Measurements from ENCODE around the gene TRHDE.
"Not testable (repeated sequence)": the region's sequence is repeated elsewhere in the genome, so short reads cannot be mapped to it uniquely, and the experiment has no call there.

The TRHDE gene

GRCh38 chr12:72448089-72448488 lies 175.9 kb downstream of the TRHDE start:
- DNase-seq = no peak

GRCh38 chr12:72448805-72449204 lies 176.6 kb downstream of the TRHDE start:
- no peak for DNase-seq

GRCh38 chr12:72453066-72453465 lies 180.9 kb downstream of the TRHDE start:
- no peak for DNase-seq

- no peak for DNase-seq
Measured at GRCh38 chr12:72453550-72453949, 181.4 kb downstream of the TRHDE start.

- DNase-seq = no peak
Measured at GRCh38 chr12:72464471-72464870, 192.3 kb downstream of the TRHDE start.

GRCh38 chr12:72465155-72465554 lies 193.0 kb downstream of the TRHDE start:
- no peak for DNase-seq

- DNase-seq = no peak
Measured at GRCh38 chr12:72465940-72466630, 193.9 kb downstream of the TRHDE start.

GRCh38 chr12:72467985-72468384 lies 195.8 kb downstream of the TRHDE start:
- no peak for DNase-seq

GRCh38 chr12:72468505-72468904 lies 196.3 kb downstream of the TRHDE start:
- DNase-seq = no peak

- DNase-seq = no peak
Measured at GRCh38 chr12:72471806-72472205, 199.6 kb downstream of the TRHDE start.

- no peak for DNase-seq
Measured at GRCh38 chr12:72472350-72472749, 200.2 kb downstream of the TRHDE start.

- DNase-seq = no peak
Measured at GRCh38 chr12:72476301-72476700, 204.1 kb downstream of the TRHDE start.

- no peak for DNase-seq
Measured at GRCh38 chr12:72485017-72485701, 213.0 kb downstream of the TRHDE start.

GRCh38 chr12:72491426-72491825 lies 219.3 kb downstream of the TRHDE start:
- DNase-seq = no peak

- DNase-seq = no peak
Measured at GRCh38 chr12:72493407-72493806, 221.2 kb downstream of the TRHDE start.

- no peak for DNase-seq
Measured at GRCh38 chr12:72498354-72498753, 226.2 kb downstream of the TRHDE start.

- no peak for DNase-seq
Measured at GRCh38 chr12:72499244-72499643, 227.1 kb downstream of the TRHDE start.

- no peak for DNase-seq
Measured at GRCh38 chr12:72502546-72502945, 230.4 kb downstream of the TRHDE start.

- no peak for DNase-seq
Measured at GRCh38 chr12:72505227-72505626, 233.1 kb downstream of the TRHDE start.

GRCh38 chr12:72509891-72510290 lies 237.7 kb downstream of the TRHDE start:
- DNase-seq = no peak

- no peak for DNase-seq
Measured at GRCh38 chr12:72510772-72511171, 238.6 kb downstream of the TRHDE start.

- DNase-seq = no peak
Measured at GRCh38 chr12:72511498-72511897, 239.3 kb downstream of the TRHDE start.

- peak; percentile 29 for DNase-seq
Measured at GRCh38 chr12:72511906-72512305, 239.7 kb downstream of the TRHDE start.

- DNase-seq = not testable (repeated sequence)
Measured at GRCh38 chr12:72520044-72520678, 248.0 kb downstream of the TRHDE start.

Data from right hindlimb (tissue), 1 donor.